GM19023 (cell line): Measurements from ENCODE around the gene CAMKK1.
A peak's percentile ranks its signal among the peaks of the same experiment; 100 is the strongest.

Source experiments
- ATAC-seq: cut with Tn5 transposase; IDR thresholded peaks from one replicate; pipeline ENCODE4 v1.9.1; 2021; ENCODE audit warnings: mild to moderate bottlenecking, moderate library complexity; ENCODE audit not compliant: unreplicated experiment

The CAMKK1 gene

DNA sequence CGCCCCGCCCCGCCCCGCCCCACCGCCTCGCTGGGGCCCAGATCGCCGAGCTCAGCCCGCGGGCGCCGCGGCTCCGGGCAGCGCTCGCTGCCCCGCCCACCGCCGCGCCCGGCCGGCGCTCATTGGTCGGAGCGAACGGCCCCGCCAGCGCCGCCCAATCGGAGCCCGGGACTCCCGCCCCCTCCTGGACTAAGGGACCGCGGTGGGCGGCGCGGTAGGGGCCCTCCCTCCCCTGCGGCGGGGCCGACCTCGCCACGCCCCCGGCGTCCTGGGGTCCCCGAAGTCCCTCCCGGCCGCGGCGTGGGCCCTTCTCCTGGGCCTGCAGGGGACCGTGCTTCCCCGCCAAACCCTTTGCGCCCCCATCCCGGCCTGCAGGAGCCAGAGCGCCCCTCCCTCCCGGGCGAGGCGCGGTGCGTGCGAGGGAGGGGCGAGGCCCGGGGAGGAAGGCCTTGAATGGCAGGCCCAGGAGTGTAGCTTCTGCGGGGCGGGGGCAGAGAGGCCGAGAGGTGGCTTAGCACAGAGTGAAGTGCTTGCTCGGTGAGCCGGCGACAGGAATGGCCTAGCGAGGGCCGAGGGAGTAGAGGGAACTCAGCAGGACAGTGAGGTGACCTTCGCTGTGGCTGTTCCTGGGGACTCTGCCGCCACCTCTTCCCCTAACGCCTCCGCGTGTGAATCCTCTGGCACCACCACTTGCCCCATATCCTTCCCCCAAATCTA is at the start of gene CAMKK1:
Gene CAMKK1, minus strand, starts transcription at position 51 of the 717 bp plus-strand sequence. CDS start 7,366 bp downstream, outside the sequence.
- peak; percentile 82 for ATAC-seq

DNA sequence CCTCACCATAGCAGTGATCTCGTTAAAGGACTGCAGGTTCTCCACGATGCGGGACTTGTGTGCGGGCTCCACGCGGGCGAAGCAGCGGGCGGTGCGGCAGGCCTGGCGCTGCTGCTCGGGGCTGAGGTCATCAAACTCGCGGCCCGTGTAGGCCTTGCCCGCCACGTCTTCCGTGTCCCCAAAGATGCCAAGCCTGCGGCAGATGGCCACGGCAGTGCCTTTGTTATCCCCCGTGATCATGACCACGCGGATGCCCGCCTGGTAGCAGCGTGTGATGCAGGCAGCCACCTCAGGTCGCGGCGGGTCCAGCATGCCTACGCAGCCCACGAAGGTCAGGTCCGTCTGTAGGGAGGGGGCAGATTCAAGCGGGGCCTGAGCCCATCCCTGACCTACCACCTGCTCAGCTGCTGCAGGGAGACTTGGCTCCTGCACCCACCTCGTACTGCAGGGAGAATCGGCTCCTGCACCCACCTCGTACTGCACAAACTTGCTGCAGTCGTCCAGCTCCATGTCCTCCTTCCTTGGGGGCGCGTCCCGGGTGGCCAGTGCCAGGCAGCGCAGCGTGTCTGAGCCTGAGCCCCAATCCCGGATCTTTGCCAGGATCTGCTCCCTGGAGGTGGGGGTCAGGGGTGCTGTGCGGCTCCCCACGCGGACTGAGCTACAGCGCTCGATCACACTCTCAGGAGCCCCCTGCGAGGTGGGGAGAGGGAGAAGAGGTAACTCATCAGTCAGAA is 48.3 kb upstream of the CAMKK1 start:
- ATAC-seq = no peak

DNA sequence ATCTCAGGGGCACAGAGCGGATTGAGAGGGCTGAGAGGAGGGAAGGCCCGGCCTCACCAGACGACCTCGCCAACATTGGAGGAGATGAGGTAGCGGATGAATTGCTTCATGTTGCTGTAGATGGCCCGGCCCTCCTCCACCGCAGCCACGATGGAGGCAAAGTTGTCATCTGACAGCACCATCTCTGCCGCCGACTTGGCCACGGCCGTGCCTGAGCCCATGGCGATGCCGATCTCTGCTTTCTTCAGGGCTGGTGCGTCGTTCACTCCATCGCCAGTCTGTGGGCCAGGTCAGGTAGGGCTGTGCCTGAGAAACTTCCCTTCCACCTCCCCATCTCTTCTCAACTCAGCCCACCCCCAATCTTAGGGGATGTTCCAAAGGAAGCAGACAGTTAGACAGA is 44.5 kb upstream of the CAMKK1 start:
- ATAC-seq = no peak

- ATAC-seq = no peak
These were observed 43.0 kb upstream of the CAMKK1 start for GRCh38 chr17:3935825-3936355.

GRCh38 chr17:3935140-3935542 is 42.3 kb upstream of the CAMKK1 start:
- no peak for ATAC-seq

- ATAC-seq = no peak
These were observed 36.9 kb upstream of the CAMKK1 start for GRCh38 chr17:3929764-3930163.

DNA sequence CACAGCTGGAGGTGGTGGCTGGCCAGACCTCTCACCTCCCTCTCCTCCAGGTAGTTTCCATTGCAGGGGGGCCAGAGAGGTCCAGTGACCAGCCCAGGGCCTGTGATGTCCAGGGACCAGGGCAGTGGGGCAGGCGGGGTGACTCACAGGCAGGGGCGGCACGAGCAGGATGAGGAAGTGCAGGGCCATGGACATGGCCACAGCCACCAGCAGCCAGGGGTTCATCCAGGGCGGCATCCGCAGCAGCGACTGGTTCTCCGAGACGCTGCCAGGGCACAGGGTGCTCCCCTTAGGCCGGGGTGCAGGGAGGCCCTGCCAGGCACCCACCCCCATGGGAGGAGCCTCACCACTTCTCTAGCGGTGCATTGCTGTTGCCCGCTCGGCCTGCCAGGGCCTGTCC is 36.3 kb upstream of the CAMKK1 start:
- no peak for ATAC-seq

DNA sequence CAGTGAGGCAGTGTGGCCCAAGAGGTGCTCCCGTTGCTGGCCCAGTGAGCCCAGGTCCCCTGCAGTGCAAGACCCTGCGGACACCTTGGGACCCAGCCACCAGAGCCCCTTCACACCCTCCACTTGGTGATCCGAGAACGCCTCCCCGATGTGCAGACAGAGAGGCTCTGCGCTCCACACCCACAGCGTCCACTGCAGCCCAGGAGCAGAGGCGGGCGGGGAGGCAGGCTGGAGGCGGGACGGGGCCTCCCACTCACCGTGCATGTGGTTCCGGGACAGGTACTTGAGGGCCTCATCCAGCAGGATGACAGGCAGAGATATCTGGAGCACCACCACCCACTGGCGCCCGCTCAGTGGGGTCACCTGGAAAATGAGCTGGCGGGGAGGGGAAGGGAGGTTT is 35.6 kb upstream of the CAMKK1 start:
- no peak for ATAC-seq

DNA sequence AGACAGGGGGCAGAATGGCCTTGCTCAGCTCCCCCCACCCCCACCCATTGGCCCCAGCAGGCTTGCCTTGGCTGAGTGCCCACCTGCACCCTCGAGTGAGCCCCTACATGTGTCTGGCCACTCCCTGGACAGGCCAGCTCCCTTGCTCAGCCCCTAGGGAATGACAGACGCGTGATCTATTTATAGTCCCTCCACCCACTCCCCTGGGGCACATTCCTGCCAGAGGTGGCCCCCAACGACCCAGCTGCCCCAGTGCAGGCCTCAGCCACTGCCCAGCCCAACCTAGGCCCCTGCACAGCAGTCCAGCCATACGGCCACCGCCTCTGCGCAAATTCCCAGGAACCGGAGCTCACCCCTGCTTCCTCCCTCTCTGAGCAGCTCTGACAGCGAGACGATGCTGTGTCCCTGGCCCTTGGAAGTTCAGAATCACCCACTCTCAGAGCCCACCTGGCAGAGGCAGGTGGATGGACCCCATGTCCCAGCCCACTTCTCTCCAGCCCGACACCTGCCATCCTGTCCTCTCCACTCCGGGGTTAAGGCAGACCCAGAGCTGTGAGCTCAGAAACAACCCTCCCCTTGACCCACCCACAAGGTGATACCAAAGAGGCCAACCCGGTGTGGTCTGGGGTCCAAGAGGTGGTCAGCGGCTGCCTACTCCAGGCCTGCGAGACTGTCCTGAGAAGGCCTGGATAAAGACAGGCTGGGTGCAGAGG is 34.9 kb upstream of the CAMKK1 start:
- ATAC-seq = no peak

GRCh38 chr17:3926860-3927627 is 34.2 kb upstream of the CAMKK1 start:
- no peak for ATAC-seq

GRCh38 chr17:3925684-3926485 is 33.0 kb upstream of the CAMKK1 start:
- no peak for ATAC-seq

DNA sequence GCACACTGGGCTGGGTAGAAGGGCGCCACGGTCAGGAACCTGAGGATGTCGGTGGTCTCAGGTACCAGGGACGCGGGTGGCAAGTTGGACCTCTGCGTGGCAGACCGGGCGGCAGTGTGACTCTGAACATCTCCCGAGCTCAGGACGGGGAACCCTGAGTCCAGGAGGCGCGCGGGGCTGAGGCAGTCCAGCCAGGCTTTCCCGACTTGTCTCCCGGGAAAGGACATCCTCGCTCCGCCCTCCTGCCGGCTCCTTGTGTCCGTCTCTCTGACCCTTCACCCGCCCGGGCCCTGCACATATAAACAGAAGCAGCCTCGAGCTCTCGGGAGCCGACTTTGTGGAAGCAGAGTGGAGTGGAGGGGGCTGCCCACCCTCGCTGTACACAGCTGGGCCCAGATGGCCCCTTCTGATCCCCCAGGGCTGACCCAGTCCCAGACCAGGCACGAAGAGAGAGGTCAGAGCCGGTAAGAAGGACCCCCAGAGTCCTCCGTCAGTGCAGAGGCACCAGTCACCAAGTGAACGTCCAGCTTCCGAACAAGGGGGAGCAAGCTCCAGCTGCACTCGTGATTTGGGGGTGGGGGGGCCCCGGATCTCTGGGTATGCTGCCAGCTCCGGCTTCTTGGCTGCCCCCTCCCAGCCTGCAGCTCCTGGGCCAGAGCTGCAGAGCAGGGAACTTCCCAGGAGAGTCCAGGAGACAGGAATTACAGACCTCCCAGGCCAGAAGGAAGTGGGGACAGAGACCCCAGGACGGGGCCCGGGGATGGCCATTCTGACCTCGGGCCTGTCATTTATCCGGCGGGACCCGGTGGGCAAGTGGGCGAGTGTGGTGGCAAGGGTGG is 31.9 kb upstream of the CAMKK1 start:
- ATAC-seq = no peak

- ATAC-seq = no peak
These were observed 30.8 kb upstream of the CAMKK1 start for GRCh38 chr17:3923466-3924190.

GRCh38 chr17:3922765-3923164 is 29.9 kb upstream of the CAMKK1 start:
- no peak for ATAC-seq

GRCh38 chr17:3921502-3922319 is 28.9 kb upstream of the CAMKK1 start:
- ATAC-seq = no peak

DNA sequence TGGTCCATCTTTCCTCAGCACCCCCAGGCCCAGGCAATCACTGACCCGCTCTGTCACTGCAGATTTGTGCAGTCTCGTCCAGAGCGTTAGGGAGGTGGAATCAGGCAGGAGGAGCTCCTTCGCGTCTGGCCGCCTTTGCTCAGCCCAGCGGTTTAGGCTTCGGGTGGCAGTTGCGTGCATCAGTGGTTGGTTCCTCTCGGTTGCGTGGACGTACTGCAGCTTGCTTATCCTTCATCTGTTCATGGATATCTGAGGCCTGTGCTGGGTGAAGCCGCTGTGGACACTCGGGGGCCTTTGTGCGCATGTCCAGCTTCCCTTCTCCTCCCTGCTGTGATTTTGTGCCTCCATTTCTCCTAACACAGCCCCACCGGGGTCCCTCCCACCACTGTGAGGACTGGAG is 28.2 kb upstream of the CAMKK1 start:
- ATAC-seq = no peak

- ATAC-seq = no peak
These were observed 26.3 kb upstream of the CAMKK1 start for GRCh38 chr17:3919123-3919624.
